Mammary epithelial cell (primary cell): ENCODE data around the gene LIX1.

Source experiments
- EZH2 ChIP-seq: IDR thresholded peaks from 2 replicates; pipeline ENCODE4 v1.6.1; 2012; ENCODE audit warnings: low read length, inconsistent platforms, borderline replicate concordance
- TF ChIP-seq, protein P1 (sequence below), 2 donors: IDR thresholded peaks in 1 of 2; conservative IDR thresholded peaks in 1 of 2; 2 replicates each; pipeline ENCODE4 v1.5.1; 2011 to 2012; ENCODE audit warnings: inconsistent platforms in 2 of 2, low read length in 2 of 2, mild to moderate bottlenecking in 2 of 2, control low read depth in 1 of 2, low read depth in 1 of 2; ENCODE audit not compliant: insufficient read depth in 1 of 2; ENCODE audit errors: extremely low read depth in 1 of 2

GRCh38 chr5:97163790-97164285, 21.4 kb upstream of the LIX1 start:
- TF ChIP-seq, protein P1, sequence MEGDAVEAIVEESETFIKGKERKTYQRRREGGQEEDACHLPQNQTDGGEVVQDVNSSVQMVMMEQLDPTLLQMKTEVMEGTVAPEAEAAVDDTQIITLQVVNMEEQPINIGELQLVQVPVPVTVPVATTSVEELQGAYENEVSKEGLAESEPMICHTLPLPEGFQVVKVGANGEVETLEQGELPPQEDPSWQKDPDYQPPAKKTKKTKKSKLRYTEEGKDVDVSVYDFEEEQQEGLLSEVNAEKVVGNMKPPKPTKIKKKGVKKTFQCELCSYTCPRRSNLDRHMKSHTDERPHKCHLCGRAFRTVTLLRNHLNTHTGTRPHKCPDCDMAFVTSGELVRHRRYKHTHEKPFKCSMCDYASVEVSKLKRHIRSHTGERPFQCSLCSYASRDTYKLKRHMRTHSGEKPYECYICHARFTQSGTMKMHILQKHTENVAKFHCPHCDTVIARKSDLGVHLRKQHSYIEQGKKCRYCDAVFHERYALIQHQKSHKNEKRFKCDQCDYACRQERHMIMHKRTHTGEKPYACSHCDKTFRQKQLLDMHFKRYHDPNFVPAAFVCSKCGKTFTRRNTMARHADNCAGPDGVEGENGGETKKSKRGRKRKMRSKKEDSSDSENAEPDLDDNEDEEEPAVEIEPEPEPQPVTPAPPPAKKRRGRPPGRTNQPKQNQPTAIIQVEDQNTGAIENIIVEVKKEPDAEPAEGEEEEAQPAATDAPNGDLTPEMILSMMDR (conservative IDR thresholded peaks at IDR 0.05 in 1 of 2, IDR thresholded peaks at IDR 0.05 in 1 of 2; ENCODE audit: extremely low read depth in 1 of 2, insufficient read depth in 1 of 2, low read depth in 1 of 2, low read length in 2 of 2), result no peak
- no peak for TF ChIP-seq EZH2
